Activated gamma-delta T cell treated with Interleukin-2 at 50 U/mL for 16 hours (primary cell): ENCODE measurements around the gene STRA6.

ENCODE experiments used
- DNase-seq: peaks from one replicate; pipeline ENCODE4 v3.0.0-alpha.2; 2020

STRA6 gene

DNA sequence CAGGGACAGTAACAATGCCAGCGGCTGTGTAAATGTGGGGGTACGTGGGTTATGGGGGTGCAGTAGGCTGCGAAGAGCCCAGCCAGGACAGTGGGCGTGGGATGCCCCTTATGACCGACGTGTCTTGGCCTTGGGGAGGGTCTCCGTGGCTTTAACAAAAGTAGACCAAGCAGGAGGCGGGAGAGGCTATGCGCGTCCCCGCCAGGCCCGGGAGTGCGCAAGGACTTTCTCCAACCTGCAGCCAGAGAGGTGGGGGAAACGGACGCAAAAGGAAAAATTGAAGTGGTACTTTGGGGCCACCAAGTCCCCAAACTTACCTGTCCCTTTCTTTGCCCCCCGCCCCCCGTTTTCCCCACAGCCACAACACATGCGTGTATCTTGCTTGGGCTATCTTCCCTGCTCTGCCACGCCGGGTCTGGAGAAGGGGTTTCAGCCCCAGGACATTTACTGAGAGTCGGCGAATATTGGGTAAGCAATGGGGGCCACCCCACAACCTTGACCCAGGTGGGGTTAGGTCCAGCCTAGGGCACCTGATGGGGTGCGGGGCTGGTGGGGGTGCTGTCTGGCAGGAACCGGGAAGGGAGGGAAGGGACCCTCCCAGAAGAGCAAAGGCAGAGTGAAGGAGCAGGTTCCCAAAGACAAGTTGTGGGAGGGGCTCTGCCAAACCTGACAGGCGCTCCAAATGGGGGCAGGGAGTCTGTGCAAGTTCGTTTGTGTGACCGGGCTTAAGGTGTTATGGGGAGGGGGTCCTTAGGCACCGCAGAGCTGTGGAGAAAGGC, 71.5 kb downstream of the STRA6 start:
- DNase-seq, result no peak

DNA sequence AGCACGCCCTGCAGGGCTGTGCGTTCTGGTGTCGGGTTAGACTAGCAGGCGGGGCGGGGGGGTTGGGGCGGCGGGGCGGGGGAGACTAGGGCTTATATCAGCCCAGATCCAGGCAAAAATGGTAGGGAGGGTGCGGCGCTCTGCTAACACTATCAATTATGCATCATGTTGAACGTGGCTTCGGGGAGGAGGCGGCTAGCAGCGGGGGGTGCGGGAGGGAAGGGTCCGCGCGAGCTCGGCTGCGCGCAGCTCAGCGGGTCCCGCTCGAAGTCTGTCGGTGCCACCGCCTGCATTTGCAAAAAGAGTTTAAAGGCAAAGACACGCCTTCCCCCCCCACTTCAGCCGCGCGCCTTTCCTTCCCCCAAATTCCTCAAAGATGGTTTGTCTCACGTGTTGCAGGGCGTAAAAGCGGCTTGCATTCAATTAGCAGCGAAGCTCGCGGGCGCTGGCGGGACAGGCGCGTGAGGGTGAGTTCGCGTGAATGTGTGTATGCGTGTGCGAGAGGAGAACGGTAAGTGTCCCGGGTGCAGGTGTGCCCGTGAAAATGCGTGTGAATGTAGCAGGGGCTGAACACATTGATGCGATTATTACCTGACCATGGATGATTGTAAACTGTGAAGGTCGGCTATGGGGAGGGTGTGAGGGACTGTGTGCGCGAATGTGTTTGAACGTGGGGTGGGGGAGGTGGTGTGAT, 72.3 kb downstream of the STRA6 start, which contains the start of gene ISLR2:
Gene ISLR2, plus strand, starts transcription at position 432 of the 694 bp plus-strand sequence. CDS start 2,169 bp downstream, outside the sequence.
- DNase-seq, result no peak

DNA sequence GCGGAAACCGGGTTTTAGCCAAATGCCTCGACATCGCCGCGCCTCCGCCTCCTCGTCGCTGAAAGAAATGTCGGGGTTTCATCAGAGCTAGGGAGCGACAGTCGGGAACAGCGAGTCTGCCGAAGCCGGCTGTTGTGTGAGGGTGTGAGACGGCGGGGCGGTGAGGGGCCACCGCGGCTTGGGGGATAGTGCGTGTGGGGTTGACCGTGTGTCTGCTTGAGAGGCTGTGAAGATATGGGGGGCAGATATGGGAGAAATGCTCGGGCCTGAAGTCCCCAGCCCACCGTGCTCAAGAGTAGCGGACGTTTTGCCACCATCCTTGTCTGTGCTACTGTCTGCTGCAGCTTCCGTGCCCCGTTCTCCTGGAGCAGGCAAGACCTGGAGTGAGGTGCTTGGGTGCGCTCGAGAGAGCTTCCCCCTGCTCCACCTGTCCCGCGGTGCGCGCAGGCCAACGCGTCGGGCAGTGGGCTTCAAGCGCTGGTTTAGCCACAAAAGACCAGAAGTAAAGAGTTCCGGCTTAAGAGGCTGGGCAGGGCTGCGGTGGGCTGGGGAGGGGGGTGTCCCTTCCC, 72.9 kb downstream of the STRA6 start:
- DNase-seq, result no peak
